IPS-15b (cell line): Measurements from ENCODE around the gene LEPROT.

Experiments used
- H3K27me3 ChIP-seq: one replicate; pipeline ENCODE4 v1.6.1; 2013; ENCODE audit warnings: low read length; ENCODE audit not compliant: control insufficient read depth, insufficient read depth
- H3K36me3 ChIP-seq: one replicate; pipeline ENCODE4 v1.6.1; 2013; ENCODE audit warnings: low read length; ENCODE audit not compliant: control insufficient read depth, insufficient read depth
- H3K4me1 ChIP-seq: one replicate; pipeline ENCODE4 v1.6.1; 2013; ENCODE audit warnings: mild to moderate bottlenecking, low read length; ENCODE audit not compliant: control insufficient read depth, insufficient read depth
- H3K4me3 ChIP-seq: one replicate; pipeline ENCODE4 v1.5.1; 2013; ENCODE audit warnings: low read depth, low read length
- H3K9ac ChIP-seq: one replicate; pipeline ENCODE4 v1.6.1; 2013; ENCODE audit warnings: low read depth, mild to moderate bottlenecking, low read length
- H3K9me3 ChIP-seq: one replicate; pipeline ENCODE4 v1.6.1; 2013; ENCODE audit warnings: mild to moderate bottlenecking, low read length; ENCODE audit not compliant: control insufficient read depth, insufficient read depth

Gene LEPROT

DNA sequence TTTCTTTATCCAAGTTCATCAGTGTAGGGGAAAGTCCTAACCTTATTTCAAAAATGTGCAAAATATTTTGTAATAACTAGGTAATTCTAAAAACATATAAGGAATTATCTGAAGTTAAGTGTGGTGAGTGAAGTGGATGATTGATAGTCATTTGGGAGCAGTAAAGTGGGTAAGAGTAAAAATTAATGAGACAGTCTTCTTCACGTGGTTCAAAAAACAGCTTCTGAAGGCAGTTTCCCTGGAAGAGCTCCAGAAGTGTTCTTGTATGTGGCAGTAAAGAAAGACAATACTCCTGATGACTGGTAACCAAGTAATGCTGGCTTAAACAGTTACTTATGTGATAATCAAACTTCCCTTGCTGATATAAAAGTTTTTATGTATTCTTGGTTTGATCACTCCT lies 50.3 kb downstream of the LEPROT start:
- Histone ChIP-seq H3K9ac (no peak overlapping the region), H3K4me1 (peaks cover 4% of the 10 kb centered on the region)

DNA sequence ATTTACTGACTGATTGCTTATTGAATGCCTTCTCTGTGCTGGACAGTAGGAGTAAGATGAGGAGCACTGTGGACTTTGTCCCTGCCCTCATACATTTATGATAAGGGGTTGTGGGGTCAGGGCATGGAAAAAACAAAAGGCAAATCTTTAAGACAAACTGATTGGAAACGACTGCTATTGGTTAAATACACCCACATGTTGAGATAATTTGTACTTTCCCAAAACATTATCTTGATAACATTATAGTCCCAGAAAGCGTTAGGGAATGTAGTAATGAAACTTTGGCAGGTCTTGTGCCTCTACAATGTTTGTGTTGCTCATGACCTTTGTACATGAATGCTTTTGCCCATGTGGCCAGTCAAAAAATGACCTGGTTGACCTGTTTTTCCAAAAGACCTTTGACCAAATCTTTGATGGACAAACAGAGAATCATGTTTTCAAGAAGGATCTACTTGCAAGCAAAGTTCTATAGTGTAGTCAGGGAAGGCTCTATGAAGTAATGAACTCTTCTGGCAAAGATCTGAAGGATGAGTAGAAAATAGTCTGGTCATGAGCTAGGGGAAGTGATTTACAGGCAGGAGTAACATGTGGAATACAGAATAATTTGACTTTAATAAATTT lies 50.9 kb downstream of the LEPROT start:
- Histone ChIP-seq H3K27me3 (no peaks in the 10 kb centered on the region), H3K9me3 (no peaks in the 10 kb centered on the region), H3K36me3 (no peaks in the 10 kb centered on the region), H3K9ac (no peak overlapping the region), H3K4me1 (peaks cover 4% of the 10 kb centered on the region), H3K4me3 (no peak overlapping the region)

More for the DNA sequence above, 50.3 kb downstream of the LEPROT start:
- Histone ChIP-seq H3K36me3 (no peaks in the 10 kb centered on the region), H3K27me3 (no peaks in the 10 kb centered on the region), H3K4me3 (no peak overlapping the region), H3K9me3 (no peaks in the 10 kb centered on the region)

DNA sequence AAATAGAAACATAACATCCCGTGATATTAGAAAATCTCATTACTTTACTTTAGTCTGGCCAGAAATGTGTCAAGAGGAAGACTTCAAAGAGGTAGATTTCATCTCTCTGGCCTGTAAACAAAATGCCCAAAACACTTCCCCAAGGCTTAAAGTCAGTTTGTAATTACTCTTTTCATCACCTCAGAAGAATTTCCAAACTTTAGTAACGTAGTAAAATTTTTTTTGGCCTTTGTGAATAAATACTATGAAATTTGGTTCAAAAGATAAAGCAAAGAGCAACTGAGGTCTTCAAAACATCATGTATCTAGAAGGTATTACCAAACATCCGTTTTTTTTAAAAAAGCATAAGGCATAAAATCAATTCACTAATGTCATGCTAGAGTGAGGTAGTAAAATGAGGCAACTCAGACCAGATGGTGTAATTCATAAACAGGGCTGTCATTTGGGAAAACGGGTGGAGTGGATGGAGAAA lies 51.4 kb downstream of the LEPROT start:
- no peak overlapping the region for H3K9ac ChIP-seq

DNA sequence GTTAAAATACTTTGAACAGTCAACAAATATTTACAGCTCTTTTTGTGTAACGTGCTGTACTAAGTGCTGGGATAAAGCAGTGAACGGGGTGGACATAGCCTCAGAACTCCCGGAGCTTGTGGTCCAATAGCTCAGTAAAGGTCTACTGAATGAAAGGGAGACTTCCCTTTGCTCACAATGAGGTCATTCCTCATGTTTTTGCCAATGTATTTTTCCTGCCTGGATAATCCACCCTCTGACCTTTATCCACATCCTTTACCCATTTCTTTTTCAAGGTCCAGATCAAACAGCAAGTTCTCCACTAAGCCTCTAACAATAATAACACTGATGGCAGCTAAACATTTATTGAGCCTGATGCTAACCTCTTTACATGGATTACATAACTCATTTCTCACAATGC lies 55.9 kb downstream of the LEPROT start:
- Histone ChIP-seq H3K9ac (no peak overlapping the region), H3K27me3 (no peaks in the 10 kb centered on the region), H3K36me3 (no peaks in the 10 kb centered on the region), H3K9me3 (no peaks in the 10 kb centered on the region), H3K4me1 (no peaks in the 10 kb centered on the region), H3K4me3 (no peak overlapping the region)

More for the DNA sequence above, 51.4 kb downstream of the LEPROT start:
- no peak overlapping the region for H3K4me3 ChIP-seq
- H3K27me3 ChIP-seq, result no peaks in the 10 kb centered on the region
- no peaks in the 10 kb centered on the region for H3K9me3 ChIP-seq
- peaks cover 4% of the 10 kb centered on the region for H3K4me1 ChIP-seq
- H3K36me3 ChIP-seq, result no peaks in the 10 kb centered on the region

DNA sequence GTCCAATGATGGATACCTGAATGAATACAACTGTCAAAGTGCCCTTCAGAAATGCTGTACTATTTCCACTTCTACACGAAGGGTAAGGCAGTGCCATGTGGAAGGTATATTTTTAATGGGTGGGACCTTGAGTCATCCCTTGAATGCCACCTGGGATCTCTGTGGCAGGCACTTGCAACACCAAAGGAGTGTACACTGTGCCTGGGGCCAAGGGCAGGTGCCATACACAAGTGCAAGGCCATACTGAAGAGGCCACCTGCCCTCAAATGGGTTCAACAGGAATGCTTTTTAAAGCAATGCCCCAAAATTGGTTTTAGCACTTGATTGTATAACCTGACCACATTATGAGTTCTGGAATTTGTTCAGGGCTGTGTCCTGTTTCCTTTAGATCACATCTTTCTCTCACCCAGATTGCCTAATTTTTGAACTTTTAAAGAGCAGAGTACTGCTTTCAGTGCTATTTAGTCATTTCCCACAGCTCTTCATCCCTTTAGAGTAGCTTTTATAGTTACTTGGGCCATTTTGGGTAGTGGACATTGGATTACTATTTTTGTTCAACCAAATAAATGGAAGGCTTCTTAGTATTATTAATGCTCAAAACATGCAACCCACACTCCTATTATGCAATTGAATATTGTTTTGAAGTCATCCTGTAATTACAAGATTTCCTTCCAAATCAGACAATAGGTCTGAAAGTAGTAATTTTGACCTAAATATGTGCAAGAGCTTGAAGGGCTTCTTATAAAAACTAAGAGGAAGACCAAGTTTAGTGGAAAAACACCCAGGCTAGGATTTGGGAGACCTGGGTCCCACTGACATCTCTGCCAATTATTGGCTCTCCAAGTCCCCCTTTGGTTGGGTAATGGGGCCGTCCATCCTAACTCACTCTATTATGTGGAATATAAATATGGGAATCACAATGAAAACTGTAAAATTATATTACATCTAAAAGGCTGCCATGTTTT lies 57.2 kb downstream of the LEPROT start:
- H3K27me3 ChIP-seq, result no peaks in the 10 kb centered on the region
- H3K36me3 ChIP-seq, result no peaks in the 10 kb centered on the region
- H3K9me3 ChIP-seq, result no peaks in the 10 kb centered on the region
- H3K4me3 ChIP-seq, result no peak overlapping the region
- H3K9ac ChIP-seq, result no peak overlapping the region
- no peaks in the 10 kb centered on the region for H3K4me1 ChIP-seq

DNA sequence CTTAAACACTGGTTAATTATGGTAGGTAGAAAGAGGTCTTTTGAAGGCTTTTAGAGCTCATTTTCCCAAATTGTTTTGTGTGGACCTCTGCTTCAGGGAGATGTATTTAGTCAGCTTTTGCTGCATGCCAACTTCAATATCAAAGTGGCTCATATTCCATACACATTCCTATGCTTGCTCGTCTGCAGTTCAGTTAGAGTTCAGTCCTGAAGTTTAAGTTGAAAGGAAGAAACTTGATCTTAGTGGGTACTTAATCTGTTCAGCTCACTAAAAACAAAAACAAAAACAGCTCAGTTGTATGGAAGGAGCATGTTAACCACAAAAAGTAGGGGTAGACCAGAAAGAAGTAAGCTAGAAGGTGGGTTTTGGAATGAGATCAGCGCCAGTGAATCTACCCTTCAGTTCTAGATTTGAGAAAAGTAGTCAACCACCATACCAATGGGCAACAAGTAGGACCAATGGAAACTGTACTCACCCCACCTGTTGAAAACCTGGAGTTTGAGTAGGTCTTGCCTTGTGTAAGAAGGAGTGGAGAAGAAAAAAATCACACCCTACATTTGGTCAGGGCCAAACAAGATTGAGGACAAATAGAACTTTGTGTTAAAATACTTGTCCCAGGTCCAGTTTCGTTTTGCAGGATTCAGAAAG lies 58.0 kb downstream of the LEPROT start:
- H3K4me1 ChIP-seq, result no peaks in the 10 kb centered on the region

DNA sequence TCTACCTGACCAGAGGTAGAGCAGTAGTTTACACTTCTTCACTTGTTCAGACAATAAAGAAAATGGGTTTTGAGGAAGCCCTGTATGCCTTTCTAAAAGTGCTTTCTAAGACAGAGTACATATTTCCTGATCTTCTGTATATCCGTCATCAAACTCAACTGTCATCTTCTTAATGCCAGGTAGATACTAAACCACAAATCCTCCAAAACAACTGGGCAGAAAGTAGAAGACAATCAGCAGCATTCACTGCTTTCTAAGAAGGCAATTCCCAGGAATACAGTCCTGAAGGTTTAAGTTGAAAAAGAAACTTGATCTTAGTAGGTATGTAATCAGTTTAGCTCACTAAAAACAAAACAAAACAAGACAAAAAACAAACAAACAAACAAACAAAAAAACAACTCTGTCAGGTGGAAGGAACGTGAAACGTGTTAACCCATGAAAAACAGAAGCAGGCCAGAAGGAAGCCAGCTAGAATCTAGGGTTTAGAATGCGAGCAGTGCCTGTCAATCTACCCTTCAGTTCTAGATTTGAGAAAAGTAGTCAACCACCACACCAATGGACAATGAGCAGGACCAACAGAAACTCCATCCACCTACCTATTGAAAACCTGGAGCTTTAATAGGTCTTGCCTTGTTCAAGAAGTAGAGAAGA lies 59.2 kb downstream of the LEPROT start:
- Histone ChIP-seq H3K4me3 (no peak overlapping the region), H3K4me1 (no peaks in the 10 kb centered on the region), H3K27me3 (no peaks in the 10 kb centered on the region), H3K9me3 (no peaks in the 10 kb centered on the region), H3K9ac (no peak overlapping the region), H3K36me3 (no peaks in the 10 kb centered on the region)

More for the DNA sequence above, 58.0 kb downstream of the LEPROT start:
- no peaks in the 10 kb centered on the region for H3K36me3 ChIP-seq
- H3K4me3 ChIP-seq, result no peak overlapping the region
- H3K9ac ChIP-seq, result no peak overlapping the region
- H3K27me3 ChIP-seq, result no peaks in the 10 kb centered on the region
- no peaks in the 10 kb centered on the region for H3K9me3 ChIP-seq

DNA sequence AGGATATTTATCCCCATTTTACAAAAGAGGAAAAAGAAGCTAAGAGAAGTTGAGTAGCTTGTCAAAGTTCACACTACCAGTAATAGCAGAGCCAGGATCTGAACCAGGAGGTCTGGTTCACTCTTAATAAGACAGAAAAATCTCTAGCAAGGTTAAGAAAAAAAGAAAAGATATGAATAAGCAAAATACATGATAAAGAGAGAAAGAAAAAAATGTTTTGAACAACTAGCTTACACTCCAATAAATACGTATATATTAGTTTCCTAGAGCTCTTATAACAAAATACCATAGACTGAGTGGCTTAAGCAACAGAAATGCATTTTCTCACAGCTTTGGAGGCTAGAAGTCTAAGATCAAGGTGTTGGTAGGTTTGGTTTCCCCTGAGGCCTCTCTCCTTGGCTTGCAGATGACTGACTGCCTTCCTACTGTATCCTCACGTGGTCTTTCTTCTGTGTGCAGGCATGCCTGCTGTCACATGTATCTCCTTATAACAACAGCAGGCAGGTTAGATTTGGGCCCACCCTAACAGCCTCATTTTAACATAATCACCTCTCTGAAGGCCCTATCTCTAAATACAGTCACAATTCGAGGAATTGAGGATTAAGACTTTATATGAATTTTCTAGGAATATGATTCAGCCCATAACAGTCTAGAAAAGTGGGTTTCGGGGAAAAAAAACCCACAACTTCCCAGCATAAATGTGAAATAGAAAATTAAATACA lies 60.4 kb downstream of the LEPROT start:
- Histone ChIP-seq H3K4me3 (no peak overlapping the region), H3K9me3 (no peaks in the 10 kb centered on the region), H3K36me3 (no peaks in the 10 kb centered on the region), H3K9ac (no peak overlapping the region), H3K4me1 (no peaks in the 10 kb centered on the region), H3K27me3 (no peaks in the 10 kb centered on the region)

DNA sequence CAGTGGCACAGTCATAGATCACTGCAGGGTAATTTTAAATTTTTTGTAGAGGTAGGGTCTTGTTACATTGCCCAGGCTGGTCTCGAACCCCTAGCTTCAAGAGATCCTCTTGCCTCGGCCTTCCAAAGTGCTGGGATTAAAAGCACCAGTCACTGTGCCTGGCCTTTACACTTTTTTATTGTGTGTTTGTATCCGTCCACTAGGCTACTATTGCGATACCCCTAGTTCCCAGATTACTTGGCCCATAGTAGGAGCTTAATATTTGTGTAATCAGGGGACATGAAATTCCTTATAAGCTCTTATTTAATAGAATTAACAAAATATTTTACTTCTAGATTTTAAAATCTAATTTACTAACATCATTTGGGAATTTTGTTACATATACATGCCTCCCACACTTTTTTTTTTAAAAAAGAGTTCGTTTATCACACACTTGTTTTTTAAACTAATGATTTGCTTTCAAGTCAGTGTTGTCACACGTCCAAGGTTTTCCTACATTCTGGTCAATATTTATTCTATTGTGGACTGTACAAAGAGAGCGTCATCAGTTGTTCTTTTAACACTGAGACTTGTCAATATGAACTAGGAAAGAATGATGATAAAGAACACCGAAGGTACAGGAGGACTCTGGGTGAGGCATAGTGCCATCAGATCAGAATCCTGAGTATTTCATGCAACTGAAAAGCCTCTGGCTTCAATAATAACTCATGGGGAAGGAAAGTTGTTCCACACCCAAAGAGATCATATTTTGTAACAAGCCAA lies 63.7 kb downstream of the LEPROT start:
- Histone ChIP-seq H3K9ac (no peak overlapping the region), H3K4me1 (no peaks in the 10 kb centered on the region), H3K4me3 (no peak overlapping the region), H3K36me3 (no peaks in the 10 kb centered on the region), H3K27me3 (no peaks in the 10 kb centered on the region), H3K9me3 (no peaks in the 10 kb centered on the region)
